GM12892 (cell line): ENCODE measurements around the gene MICOS13.

ENCODE experiments used
- DNase-seq: peaks from one replicate; pipeline ENCODE4 v3.0.0; 2011; ENCODE audit not compliant: insufficient read length
- FAIRE-seq: peaks from 2 replicates; lab custom pipeline; 2011; peaks lifted over from hg19 to GRCh38; lab: Jason Lieb, UNC
- POLR2A ChIP-seq: IDR thresholded peaks from 2 replicates; pipeline ENCODE4 v1.6.1; 2011; ENCODE audit warnings: low read depth, low read length, control low read depth
- POLR2AphosphoS5 ChIP-seq: IDR thresholded peaks from 2 replicates; pipeline ENCODE4 v1.6.1; 2011; ENCODE audit warnings: low read depth, low read length, control low read depth
- TAF1 ChIP-seq: IDR thresholded peaks from 2 replicates; pipeline ENCODE4 v1.6.1; 2011; ENCODE audit warnings: low read depth, mild to moderate bottlenecking, control low read depth, low read length, borderline replicate concordance

Gene MICOS13

GRCh38 chr19:5680084-5680436 lies 256 bp downstream of the MICOS13 start:
- DNase-seq (no peak), FAIRE-seq (no peak)
- no peak for TF ChIP-seq POLR2A
- no peak for TF ChIP-seq TAF1
- no peak; the same call in 1 of the 2 replicates for TF ChIP-seq POLR2AphosphoS5

- FAIRE-seq (no peak), DNase-seq (no peak)
- 0 out of 2 replicates have a peak, but pooled peaks have one; percentile 20 for TF ChIP-seq POLR2AphosphoS5
- TF ChIP-seq POLR2A, result no peak
Observed at GRCh38 chr19:5679289-5680083, 830 bp downstream of the MICOS13 start.

GRCh38 chr19:5678071-5678718 lies 2.1 kb downstream of the MICOS13 start:
- TF ChIP-seq TAF1, result no peak
- TF ChIP-seq POLR2A, result no peak
- TF ChIP-seq POLR2AphosphoS5, result no peak
- DNase-seq, result no peak
- FAIRE-seq, result no peak

GRCh38 chr19:5677580-5677979 lies 2.7 kb downstream of the MICOS13 start:
- TF ChIP-seq POLR2A, result no peak
- no peak for TF ChIP-seq TAF1
- TF ChIP-seq POLR2AphosphoS5, result no peak
- DNase-seq (no peak), FAIRE-seq (no peak)

- FAIRE-seq (no peak), DNase-seq (no peak)
- TF ChIP-seq POLR2AphosphoS5 (no peak), TAF1 (no peak)
Observed at GRCh38 chr19:5677136-5677535, 3.2 kb downstream of the MICOS13 start.

- DNase-seq, result no peak
- TF ChIP-seq POLR2A (no peak), TAF1 (no peak), POLR2AphosphoS5 (no peak)
- FAIRE-seq, result no peak
Observed at GRCh38 chr19:5676772-5677105, 3.6 kb downstream of the MICOS13 start.

DNA sequence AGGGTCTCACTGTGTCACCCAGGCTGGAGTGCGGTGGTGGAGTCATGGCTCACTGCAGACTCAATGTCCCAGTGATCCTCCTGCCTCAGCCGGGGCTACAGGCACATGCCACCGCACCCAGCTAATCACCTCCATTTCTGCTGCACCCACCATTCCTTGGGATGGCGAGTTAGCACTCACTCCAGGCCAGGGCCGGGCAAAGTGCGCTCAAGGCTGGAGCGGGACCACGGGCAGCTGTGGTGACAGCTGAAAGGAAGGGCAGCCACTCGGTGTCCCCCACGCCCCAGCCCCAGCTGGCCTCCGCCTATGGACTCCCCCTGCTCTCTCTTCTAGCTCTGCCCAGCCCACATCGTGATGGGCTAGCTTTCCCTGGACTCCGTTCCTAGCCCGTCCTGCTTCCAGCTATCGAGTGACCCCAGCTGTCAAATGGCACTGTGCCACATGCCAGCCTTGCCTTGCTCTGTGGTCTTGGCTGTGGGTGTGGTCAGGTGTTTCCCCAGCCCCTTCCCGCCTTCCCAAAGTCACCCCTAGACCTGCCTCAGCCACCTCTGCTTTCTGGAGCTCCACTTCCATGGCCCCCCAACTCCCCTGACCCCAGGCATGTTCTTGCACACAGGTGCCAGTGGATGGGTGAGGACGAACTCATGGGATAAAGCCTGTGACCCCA lies 4.1 kb downstream of the MICOS13 start:
- TF ChIP-seq POLR2A, result no peak; the same call in 1 of the 2 replicates
- TF ChIP-seq TAF1, result no peak
- TF ChIP-seq POLR2AphosphoS5, result no peak
- DNase-seq (no peak), FAIRE-seq (no peak)

- DNase-seq (no peak), FAIRE-seq (no peak)
- no peak for TF ChIP-seq POLR2AphosphoS5
- TF ChIP-seq POLR2A, result no peak
- TF ChIP-seq TAF1, result no peak
Observed at GRCh38 chr19:5674714-5675113, 5.6 kb downstream of the MICOS13 start.

- FAIRE-seq (peak; percentile 78), DNase-seq (no peak)
- TF ChIP-seq POLR2A, result no peak
Observed at GRCh38 chr19:5673752-5674151, 6.6 kb downstream of the MICOS13 start.

DNA sequence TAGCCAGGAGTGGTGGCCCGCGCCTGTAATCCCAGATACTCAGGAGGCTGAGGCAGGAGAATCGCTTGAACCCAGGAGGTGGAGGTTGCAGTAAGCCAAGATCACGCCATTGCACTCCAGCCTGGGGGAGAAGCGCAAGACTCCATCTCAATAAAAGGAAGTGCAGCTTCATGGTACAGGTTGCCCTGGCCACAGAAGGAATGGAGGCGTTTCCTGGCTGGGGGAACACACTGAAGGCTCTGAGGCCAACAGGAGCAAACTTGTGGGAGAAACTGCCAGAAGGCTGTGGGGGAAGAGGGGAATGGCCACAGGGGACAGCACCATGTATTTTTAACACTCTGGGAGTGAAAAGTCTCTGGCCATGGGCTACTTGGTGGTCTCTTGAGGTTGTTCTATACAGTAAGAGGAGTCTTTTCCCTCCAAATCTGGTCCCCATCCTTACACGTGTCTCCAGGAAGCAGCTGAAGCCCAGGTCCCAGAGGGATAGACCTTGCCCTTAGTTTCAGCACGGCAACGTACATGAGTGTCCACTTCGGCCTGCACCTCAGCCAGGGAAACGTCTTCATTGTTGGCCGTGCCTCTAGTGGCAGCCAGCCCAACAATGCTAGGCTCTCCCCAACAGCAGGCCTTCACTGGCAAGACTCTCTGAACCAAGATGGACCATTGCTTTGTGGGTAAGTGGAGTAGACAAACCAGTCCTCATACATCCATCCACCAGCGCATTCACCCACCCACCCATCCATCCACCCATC lies 7.4 kb downstream of the MICOS13 start:
- TF ChIP-seq TAF1, result no peak
- TF ChIP-seq POLR2AphosphoS5, result no peak
- 0 out of 2 replicates have a peak, but pooled peaks have one; percentile 20 for TF ChIP-seq POLR2A
- DNase-seq (no peak), FAIRE-seq (no peak)

DNA sequence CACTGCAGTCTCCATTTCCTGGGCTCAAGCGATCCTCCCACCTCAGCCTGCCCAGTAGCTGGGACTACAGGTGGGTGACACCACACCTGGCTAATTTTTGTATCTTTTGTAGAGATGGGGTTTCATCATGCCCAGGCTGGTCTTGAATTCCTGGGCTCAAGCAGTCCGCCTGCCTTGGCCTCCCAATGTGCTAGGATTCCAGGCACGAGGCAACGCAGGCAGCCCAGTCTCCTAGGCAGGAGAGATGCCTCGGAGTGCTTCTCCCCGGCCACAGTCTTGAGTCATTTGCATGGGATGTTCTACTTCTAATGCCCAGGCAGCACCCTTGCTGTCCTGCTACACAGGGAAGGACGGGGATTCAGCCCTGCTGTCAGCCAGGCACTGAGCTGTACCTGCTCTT lies 8.7 kb downstream of the MICOS13 start:
- TF ChIP-seq POLR2AphosphoS5 (no peak), TAF1 (no peak), POLR2A (no peak)
- FAIRE-seq, result no peak

DNA sequence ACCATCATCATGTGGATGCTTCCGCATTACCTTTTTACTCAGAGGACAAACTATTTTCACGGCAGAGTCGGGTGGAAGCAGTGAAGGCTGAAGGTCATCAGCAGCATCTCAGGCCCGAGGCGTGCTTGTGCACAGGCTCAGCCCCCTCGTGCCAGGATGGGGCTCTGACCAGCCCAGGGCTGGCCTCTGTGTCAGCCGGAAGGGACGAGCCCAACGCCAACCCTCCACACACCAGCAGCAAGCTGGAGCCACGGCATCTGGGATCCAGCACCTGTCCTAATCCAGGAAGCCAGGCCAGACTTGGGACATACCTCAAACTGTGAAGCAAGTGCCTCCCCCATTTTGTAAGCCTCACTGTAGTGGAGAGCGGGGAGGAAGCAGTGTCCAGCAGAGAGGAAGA lies 11.1 kb downstream of the MICOS13 start:
- TF ChIP-seq TAF1 (no peak), POLR2AphosphoS5 (no peak; the same call in 1 of the 2 replicates), POLR2A (peak; percentile 32; the same call in 1 of the 2 replicates)
- FAIRE-seq (no peak), DNase-seq (no peak)

More for the DNA sequence above, 8.7 kb downstream of the MICOS13 start:
- DNase-seq, result no peak
